ENCODE measurements around the gene CD28.
"Not testable (repeated sequence)": the region's sequence is repeated elsewhere in the genome, so short reads cannot be mapped to it uniquely, and the experiment has no call there.

CD28 gene

DNA sequence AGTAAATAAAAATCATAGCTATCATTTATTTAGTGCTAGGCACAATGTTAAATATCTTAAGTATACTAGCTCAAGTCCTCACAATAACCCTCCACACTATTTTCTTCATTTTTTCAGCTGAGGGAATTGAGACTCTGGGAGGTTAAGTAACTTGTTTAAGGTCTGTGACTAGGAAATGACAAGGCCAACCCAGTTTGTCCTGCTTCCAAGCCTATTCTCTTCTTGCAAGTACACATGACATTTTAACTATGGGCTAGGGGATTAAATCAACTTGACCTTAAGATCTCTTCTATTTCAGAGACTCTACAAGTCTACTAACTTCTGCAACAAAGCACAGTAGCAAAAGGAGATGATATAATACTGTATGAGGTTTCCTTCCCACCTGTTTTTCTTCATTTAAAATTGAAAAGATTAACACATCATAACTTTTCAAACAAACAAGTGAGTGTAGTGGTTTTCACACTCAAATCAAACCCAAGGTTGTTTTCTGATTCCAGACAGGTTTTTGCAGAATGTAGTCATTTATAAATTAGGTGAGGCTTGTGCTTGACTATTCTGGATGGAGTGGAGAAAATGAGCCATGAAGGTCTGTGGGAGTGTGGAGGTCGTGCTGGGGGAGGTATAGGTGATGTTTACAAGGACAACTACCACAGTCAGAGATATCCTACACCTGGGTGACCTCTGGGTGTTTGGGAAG, 57.0 kb downstream of the CD28 start:
- TF ChIP-seq, protein P1, sequence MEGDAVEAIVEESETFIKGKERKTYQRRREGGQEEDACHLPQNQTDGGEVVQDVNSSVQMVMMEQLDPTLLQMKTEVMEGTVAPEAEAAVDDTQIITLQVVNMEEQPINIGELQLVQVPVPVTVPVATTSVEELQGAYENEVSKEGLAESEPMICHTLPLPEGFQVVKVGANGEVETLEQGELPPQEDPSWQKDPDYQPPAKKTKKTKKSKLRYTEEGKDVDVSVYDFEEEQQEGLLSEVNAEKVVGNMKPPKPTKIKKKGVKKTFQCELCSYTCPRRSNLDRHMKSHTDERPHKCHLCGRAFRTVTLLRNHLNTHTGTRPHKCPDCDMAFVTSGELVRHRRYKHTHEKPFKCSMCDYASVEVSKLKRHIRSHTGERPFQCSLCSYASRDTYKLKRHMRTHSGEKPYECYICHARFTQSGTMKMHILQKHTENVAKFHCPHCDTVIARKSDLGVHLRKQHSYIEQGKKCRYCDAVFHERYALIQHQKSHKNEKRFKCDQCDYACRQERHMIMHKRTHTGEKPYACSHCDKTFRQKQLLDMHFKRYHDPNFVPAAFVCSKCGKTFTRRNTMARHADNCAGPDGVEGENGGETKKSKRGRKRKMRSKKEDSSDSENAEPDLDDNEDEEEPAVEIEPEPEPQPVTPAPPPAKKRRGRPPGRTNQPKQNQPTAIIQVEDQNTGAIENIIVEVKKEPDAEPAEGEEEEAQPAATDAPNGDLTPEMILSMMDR (IDR thresholded peaks at IDR 0.05; ENCODE audit: insufficient read depth, low read depth, low read length, missing control alignments) = no peak
- no peak for DNase-seq (ENCODE audit: low read depth)
- no peak overlapping the region for H3K4me3 ChIP-seq (ENCODE audit: low read depth, low read length)

DNA sequence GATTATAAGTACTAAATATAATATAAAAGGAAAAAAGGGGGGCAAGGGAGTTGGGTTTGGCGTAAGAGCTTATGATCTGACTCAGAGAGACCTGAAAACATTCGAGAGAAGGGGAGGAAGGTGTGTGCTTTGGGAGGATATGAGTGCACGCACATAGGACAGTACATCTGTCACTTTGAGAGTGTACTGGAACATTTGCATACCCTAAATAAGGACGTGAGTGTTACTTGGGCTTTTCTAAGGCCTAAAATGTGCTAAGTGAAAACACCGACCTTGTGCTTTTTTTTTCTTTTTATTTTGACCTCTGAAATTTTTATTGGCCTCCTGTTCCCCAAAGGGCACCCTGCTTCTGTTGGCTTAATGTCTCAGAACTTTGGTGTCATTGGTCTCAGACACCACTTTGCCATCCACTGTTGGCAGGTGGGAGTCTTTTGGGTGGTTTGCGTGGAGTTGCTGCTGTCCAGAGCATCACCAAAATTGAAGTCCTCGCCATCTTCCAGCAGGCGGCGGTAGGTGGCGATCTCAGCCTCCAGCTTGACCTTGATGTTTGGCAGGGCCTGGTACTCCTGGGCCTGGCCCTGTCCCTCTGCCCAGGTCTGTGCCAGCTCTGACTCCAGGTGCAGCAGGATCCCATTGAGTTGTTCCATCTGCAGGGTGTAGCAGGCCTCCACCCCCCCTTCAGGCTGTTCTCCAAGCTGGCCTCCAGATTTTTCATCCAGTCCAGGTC, 57.7 kb downstream of the CD28 start:
- DNase-seq (ENCODE audit: low read depth) = peak; percentile 68
- TF ChIP-seq, protein P1 (IDR thresholded peaks at IDR 0.05; ENCODE audit: insufficient read depth, low read depth, low read length, missing control alignments) = peak; percentile 22
- no peak overlapping the region for H3K4me3 ChIP-seq (ENCODE audit: low read depth, low read length)

DNA sequence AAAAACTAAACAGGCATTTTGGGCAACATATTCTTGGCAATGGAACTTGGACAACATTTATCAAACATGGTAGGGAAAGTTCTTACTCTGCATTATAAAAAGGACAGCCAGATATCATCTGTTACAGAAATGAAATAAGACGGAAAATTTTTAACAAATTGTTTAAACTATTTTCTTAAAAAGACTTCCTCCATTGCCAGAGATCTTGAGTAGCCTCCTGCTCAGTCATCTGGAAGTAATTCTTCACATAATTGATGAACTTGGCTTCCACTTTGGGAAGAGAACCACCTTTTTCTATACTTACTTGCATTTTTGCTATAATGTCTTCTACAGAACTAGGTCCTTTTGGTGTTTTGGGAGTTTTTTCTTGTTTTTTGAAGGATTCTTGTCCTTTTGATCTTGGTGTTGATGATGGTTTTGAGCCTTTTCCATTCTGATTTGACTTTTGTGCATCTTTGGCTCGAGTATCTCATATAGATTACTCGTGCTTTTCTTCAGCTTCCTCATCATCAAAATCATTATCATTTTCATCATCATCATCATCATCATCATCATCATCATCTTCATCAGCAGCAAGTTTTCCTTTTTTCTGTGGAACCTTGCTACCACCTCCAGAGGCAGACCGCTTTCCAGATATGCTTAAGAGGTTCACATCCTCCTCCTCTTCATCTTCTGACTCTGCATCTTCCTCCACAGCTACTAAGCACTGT, 66.2 kb downstream of the CD28 start:
- H3K4me3 ChIP-seq (ENCODE audit: low read depth, low read length) = no peak overlapping the region
- TF ChIP-seq, protein P1 (IDR thresholded peaks at IDR 0.05; ENCODE audit: insufficient read depth, low read depth, low read length, missing control alignments) = no peak
- no peak for DNase-seq (ENCODE audit: low read depth)

DNA sequence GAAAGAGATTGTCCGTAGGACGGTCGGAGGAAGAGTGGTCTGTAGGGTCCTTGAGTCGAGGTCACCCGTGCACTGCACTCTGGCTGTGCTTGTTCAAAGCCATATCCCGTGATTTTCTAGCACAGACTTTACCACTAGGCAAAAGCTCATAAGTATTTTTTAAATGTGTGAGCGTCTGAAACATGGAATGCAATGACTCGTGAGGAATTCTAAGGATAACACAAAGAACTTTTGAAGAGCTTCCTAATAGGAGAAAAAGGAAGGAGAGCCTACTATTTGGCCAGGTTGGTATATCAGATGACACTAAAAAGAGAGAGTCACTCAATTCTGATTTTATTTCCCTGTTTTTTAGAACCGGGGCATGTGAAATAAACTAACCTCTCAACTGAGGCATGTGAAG, 68.3 kb downstream of the CD28 start:
- no peak overlapping the region for H3K4me3 ChIP-seq (ENCODE audit: low read depth, low read length)
- no peak for DNase-seq (ENCODE audit: low read depth)
- TF ChIP-seq, protein P1 (IDR thresholded peaks at IDR 0.05; ENCODE audit: insufficient read depth, low read depth, low read length, missing control alignments) = no peak

DNA sequence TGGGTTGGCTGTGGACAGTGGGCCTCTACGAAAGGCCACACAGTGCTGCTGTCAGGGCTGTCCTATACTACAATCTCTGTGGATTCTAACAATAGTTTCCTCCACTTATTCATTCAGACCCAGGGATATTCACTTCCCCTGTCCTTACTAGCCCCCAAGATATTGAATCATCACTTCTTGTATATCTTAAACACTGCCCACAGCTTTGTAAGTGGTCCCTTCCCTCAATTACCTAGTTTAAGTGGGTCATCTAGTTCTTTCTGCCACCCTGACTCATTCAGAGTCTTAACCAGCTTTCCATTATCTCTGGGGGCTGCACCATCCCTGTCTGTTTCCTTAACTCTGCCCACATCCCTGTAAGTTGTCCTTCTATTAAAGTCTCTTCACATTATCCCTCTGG, 69.2 kb downstream of the CD28 start:
- no peak overlapping the region for H3K4me3 ChIP-seq (ENCODE audit: low read depth, low read length)
- TF ChIP-seq, protein P1 (IDR thresholded peaks at IDR 0.05; ENCODE audit: insufficient read depth, low read depth, low read length, missing control alignments) = no peak
- no peak for DNase-seq (ENCODE audit: low read depth)

DNA sequence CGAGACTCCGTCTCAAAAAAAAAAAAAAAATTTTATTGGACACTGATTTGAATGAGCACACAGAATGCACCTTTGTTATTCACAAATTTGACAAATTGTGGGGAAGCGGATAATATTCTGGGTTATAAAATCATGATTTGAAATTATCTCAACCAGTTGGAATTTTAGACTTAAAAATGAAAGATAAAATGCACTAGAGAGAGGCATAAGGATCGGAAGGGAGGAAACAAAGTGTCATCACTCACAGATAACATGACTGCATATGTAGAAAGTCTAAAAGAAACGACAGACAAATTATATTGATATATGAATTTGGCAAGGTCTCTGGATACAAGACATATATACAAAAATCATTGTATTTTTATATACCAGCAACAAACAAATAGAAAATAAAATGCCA, 70.6 kb downstream of the CD28 start:
- no peak overlapping the region for H3K4me3 ChIP-seq (ENCODE audit: low read depth, low read length)
- no peak for DNase-seq (ENCODE audit: low read depth)
- TF ChIP-seq, protein P1 (IDR thresholded peaks at IDR 0.05; ENCODE audit: insufficient read depth, low read depth, low read length, missing control alignments) = no peak

DNA sequence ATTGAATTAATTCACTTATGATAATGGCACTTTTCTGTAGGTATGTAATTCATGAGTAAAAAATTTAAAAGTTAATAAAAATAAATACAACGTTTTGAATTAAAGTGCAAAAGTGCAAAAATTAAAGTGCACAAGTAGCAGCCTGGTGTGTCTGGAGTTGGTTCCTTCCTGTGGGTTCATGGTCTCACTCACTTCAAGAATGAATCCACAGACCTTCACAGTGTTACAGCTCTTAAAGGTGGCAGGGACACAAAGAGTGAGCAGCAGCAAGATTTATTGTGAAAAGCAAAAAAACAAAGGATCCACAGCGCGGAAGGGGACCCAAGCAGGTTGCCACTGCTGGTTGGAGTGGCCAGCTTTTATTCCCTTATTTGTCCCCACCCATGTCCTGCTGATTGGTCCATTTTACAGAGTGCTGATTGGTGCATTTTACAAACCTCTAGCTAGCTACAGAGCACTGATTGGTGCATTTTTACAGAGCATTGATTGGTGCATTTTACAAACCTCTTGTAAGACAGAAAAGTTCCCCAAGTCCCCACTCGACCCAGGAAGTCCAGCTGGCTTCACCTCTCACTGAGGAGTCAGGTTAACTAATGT, 73.1 kb downstream of the CD28 start:
- not testable (repeated sequence) for H3K4me3 ChIP-seq (ENCODE audit: low read depth, low read length)

More for the DNA sequence above, 73.1 kb downstream of the CD28 start:
- DNase-seq (ENCODE audit: low read depth) = not testable (repeated sequence)
